GM23338 (cell line): ENCODE data around the gene ZFP36. TPM values are rescaled to one million over a fixed set of nuclear protein-coding genes. Genes with fewer than 3 reads are reported as not detected.

Experiments used
- ATAC-seq: fragments of 200-7000 bp; cut with Tn5 transposase; 3 replicates; pipeline ENCODE4 v1.9.1; 2020
- DNase-seq: peaks from one replicate; pipeline ENCODE4 v3.0.0-alpha.2; 2015; ENCODE audit warnings: low spot score
- H2AFZ ChIP-seq: fragments of 200-600 bp; sonication (generic); 2 replicates; pipeline ENCODE4 v1.8.0; 2016; ENCODE audit warnings: antibody characterized with exemption, mild to moderate bottlenecking, moderate library complexity
- H3F3A ChIP-seq: fragments of 200-600 bp; sonication (generic); replicated peaks from 2 replicates; pipeline ENCODE4 v1.8.0; 2017; ENCODE audit warnings: antibody characterized with exemption, mixed run types, low read depth
- H3K27ac ChIP-seq: fragments of 200-600 bp; sonication (generic); 2 replicates; pipeline ENCODE4 v1.6.1; 2016; ENCODE audit warnings: low read depth
- H3K27me3 ChIP-seq: fragments of 200-600 bp; sonication (generic); 2 replicates; pipeline ENCODE4 v1.8.0; 2016; ENCODE audit warnings: mild to moderate bottlenecking, mixed run types, moderate library complexity; ENCODE audit not compliant: insufficient read depth
- H3K36me3 ChIP-seq: fragments of 200-600 bp; sonication (generic); 2 replicates; pipeline ENCODE4 v1.8.0; 2016; ENCODE audit warnings: mild to moderate bottlenecking; ENCODE audit not compliant: insufficient read depth
- H3K4me1 ChIP-seq: fragments of 200-600 bp; sonication (generic); 2 replicates; pipeline ENCODE4 v1.8.0; 2016; ENCODE audit warnings: mild to moderate bottlenecking, moderate library complexity; ENCODE audit not compliant: insufficient read depth
- H3K4me2 ChIP-seq: fragments of 200-600 bp; sonication (generic); 2 replicates; pipeline ENCODE4 v1.7.1; 2017; ENCODE audit warnings: mixed run types
- H3K4me3 ChIP-seq: fragments of 200-600 bp; sonication (generic); 2 replicates; pipeline ENCODE4 v1.6.1; 2016; ENCODE audit warnings: mixed run types
- H3K79me2 ChIP-seq: fragments of 200-600 bp; sonication (generic); replicated peaks from 2 replicates; pipeline ENCODE4 v1.8.0; 2017; ENCODE audit warnings: mild to moderate bottlenecking; ENCODE audit not compliant: insufficient read depth
- H3K9me2 ChIP-seq: fragments of 200-600 bp; sonication (generic); 2 replicates; pipeline ENCODE4 v1.8.0; 2017; ENCODE audit not compliant: insufficient read depth
- H4K20me1 ChIP-seq: fragments of 200-600 bp; sonication (generic); replicated peaks from 2 replicates; pipeline ENCODE4 v1.8.0; 2017; ENCODE audit warnings: mild to moderate bottlenecking; ENCODE audit not compliant: insufficient read depth
- H3K27ac Mint-ChIP-seq: 2 replicates; pipeline ENCODE4 v1.8.0; 2020; ENCODE audit warnings: inconsistent platforms, mild to moderate bottlenecking, moderate library complexity, mixed read lengths
- H3K27me3 Mint-ChIP-seq: 3 replicates; pipeline ENCODE4 v1.8.0; 2022; ENCODE audit warnings: low read depth, mild to moderate bottlenecking, moderate library complexity, mixed read lengths, inconsistent platforms; ENCODE audit not compliant: insufficient read depth, poor library complexity
- H3K36me3 Mint-ChIP-seq: 3 replicates; pipeline ENCODE4 v1.8.0; 2021; ENCODE audit warnings: low read depth, mild to moderate bottlenecking, inconsistent platforms, moderate library complexity, mixed read lengths
- H3K4me1 Mint-ChIP-seq: 3 replicates; pipeline ENCODE4 v1.8.0; 2020; ENCODE audit warnings: mild to moderate bottlenecking, inconsistent platforms, mixed read lengths
- H3K4me3 Mint-ChIP-seq: 3 replicates; pipeline ENCODE4 v1.8.0; 2021; ENCODE audit warnings: moderate library complexity, mild to moderate bottlenecking, inconsistent platforms, mixed read lengths
- H3K9me3 Mint-ChIP-seq: 3 replicates; pipeline ENCODE4 v1.8.0; 2020; ENCODE audit warnings: moderate library complexity, mild to moderate bottlenecking, inconsistent platforms, mixed read lengths
- CREB1 ChIP-seq: fragments of 250-450 bp; sonication (Bioruptor Pico); IDR thresholded peaks from 2 replicates; pipeline ENCODE4 v1.5.0; 2020; ENCODE audit warnings: low read depth, mild to moderate bottlenecking, moderate library complexity
- EZH2 ChIP-seq: fragments of 200-600 bp; sonication (generic); IDR thresholded peaks from one replicate; pipeline ENCODE4 v1.8.0; 2017; ENCODE audit warnings: antibody characterized with exemption, mild to moderate bottlenecking, low read depth; ENCODE audit not compliant: unreplicated experiment
- JUNB ChIP-seq: IDR thresholded peaks from one replicate; pipeline ENCODE4 v1.6.1; 2016; ENCODE audit warnings: antibody characterized with exemption; ENCODE audit not compliant: unreplicated experiment
- ZNF331 ChIP-seq: fragments of 250-450 bp; sonication (Bioruptor Pico); IDR thresholded peaks from 2 replicates; pipeline ENCODE4 v1.5.0; 2020; ENCODE audit warnings: low read depth, mild to moderate bottlenecking, moderate library complexity
- polyA plus RNA-seq: library from polyadenylated mRNA; unstranded; fragments of >200 nt; fragmentation: Nextera tagmentation; extraction: Ambion mirVana; gene quantifications from 2 replicates; pipeline ENCODE4 v1.2.1, GENCODE V29; 2016
- total RNA-seq: library from RNA; depleted of rRNA; stranded (reverse); fragments of >200 nt; shearing (Covaris generic); gene quantifications from 2 replicates; pipeline ENCODE4 v1.2.3, GENCODE V29; 2014
- TF ChIP-seq, protein P1 (sequence below): fragments of 250-450 bp; sonication (Bioruptor Pico); IDR thresholded peaks from 2 replicates; pipeline ENCODE4 v1.5.0; 2020; ENCODE audit warnings: mild to moderate bottlenecking, moderate library complexity
- TF ChIP-seq, protein P2 (sequence below): IDR thresholded peaks from one replicate; pipeline ENCODE4 v1.6.1; 2018; ENCODE audit warnings: antibody characterized with exemption; ENCODE audit not compliant: unreplicated experiment

The ZFP36 gene
- total and polyA plus RNA-seq, 2 experiments from 2014 or later, result 9.5 to 27.5 TPM

GRCh38 chr19:39403331-39404312 lies 3.0 kb upstream of the ZFP36 start (continued):
- TF ChIP-seq, protein P1, sequence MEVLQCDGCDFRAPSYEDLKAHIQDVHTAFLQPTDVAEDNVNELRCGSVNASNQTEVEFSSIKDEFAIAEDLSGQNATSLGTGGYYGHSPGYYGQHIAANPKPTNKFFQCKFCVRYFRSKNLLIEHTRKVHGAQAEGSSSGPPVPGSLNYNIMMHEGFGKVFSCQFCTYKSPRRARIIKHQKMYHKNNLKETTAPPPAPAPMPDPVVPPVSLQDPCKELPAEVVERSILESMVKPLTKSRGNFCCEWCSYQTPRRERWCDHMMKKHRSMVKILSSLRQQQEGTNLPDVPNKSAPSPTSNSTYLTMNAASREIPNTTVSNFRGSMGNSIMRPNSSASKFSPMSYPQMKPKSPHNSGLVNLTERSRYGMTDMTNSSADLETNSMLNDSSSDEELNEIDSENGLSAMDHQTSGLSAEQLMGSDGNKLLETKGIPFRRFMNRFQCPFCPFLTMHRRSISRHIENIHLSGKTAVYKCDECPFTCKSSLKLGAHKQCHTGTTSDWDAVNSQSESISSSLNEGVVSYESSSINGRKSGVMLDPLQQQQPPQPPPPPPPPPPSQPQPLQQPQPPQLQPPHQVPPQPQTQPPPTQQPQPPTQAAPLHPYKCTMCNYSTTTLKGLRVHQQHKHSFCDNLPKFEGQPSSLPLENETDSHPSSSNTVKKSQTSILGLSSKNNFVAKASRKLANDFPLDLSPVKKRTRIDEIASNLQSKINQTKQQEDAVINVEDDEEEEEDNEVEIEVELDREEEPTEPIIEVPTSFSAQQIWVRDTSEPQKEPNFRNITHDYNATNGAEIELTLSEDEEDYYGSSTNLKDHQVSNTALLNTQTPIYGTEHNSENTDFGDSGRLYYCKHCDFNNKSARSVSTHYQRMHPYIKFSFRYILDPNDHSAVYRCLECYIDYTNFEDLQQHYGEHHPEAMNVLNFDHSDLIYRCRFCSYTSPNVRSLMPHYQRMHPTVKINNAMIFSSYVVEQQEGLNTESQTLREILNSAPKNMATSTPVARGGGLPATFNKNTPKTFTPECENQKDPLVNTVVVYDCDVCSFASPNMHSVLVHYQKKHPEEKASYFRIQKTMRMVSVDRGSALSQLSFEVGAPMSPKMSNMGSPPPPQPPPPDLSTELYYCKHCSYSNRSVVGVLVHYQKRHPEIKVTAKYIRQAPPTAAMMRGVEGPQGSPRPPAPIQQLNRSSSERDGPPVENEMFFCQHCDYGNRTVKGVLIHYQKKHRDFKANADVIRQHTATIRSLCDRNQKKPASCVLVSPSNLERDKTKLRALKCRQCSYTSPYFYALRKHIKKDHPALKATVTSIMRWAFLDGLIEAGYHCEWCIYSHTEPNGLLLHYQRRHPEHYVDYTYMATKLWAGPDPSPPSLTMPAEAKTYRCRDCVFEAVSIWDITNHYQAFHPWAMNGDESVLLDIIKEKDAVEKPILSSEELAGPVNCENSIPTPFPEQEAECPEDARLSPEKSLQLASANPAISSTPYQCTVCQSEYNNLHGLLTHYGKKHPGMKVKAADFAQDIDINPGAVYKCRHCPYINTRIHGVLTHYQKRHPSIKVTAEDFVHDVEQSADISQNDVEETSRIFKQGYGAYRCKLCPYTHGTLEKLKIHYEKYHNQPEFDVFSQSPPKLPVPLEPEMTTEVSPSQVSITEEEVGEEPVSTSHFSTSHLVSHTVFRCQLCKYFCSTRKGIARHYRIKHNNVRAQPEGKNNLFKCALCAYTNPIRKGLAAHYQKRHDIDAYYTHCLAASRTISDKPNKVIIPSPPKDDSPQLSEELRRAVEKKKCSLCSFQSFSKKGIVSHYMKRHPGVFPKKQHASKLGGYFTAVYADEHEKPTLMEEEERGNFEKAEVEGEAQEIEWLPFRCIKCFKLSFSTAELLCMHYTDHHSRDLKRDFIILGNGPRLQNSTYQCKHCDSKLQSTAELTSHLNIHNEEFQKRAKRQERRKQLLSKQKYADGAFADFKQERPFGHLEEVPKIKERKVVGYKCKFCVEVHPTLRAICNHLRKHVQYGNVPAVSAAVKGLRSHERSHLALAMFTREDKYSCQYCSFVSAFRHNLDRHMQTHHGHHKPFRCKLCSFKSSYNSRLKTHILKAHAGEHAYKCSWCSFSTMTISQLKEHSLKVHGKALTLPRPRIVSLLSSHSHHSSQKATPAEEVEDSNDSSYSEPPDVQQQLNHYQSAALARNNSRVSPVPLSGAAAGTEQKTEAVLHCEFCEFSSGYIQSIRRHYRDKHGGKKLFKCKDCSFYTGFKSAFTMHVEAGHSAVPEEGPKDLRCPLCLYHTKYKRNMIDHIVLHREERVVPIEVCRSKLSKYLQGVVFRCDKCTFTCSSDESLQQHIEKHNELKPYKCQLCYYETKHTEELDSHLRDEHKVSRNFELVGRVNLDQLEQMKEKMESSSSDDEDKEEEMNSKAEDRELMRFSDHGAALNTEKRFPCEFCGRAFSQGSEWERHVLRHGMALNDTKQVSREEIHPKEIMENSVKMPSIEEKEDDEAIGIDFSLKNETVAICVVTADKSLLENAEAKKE, result no peak
- no peak for TF ChIP-seq ZNF331

GRCh38 chr19:39405261-39405957 lies 1.2 kb upstream of the ZFP36 start:
- Histone ChIP-seq H3K27ac (peak overlapping the region; percentile 85; the same call in 1 of the 2 replicates), H3K36me3 (no peaks in the 10 kb centered on the region), H3K79me2 (peaks cover 23% of the 10 kb centered on the region), H4K20me1 (peaks cover under 1% of the 10 kb centered on the region), H3K27me3 (no peaks in the 10 kb centered on the region), H3K4me2 (peak overlapping the region; percentile 91), H3K4me3 (peak overlapping the region; percentile 99; the same call in 1 of the 2 replicates), H3K4me1 (peaks cover 54% of the 10 kb centered on the region), H3F3A (peaks cover 42% of the 10 kb centered on the region; the same call in 1 of the 2 replicates), H3K9me2 (no peaks in the 10 kb centered on the region), H2AFZ (no peak overlapping the region)
- no peak for DNase-seq
- H3K27me3 Mint-ChIP-seq, result peaks cover 34% of the 10 kb centered on the region
- H3K4me3 Mint-ChIP-seq, result peak overlapping the region; percentile 94; the same call in 2 of the 3 replicates
- peak overlapping the region; percentile 78 for H3K27ac Mint-ChIP-seq
- peaks cover 54% of the 10 kb centered on the region for H3K4me1 Mint-ChIP-seq
- H3K9me3 Mint-ChIP-seq, result no peaks in the 10 kb centered on the region; the same call in 2 of the 3 replicates
- ATAC-seq, result no peak
- peaks cover 14% of the 10 kb centered on the region; the same call in 2 of the 3 replicates for H3K36me3 Mint-ChIP-seq
- TF ChIP-seq CREB1 (CRISPR knock-in tag) (no peak), JUNB (no peak), EZH2 (no peak)
- TF ChIP-seq, protein P2, sequence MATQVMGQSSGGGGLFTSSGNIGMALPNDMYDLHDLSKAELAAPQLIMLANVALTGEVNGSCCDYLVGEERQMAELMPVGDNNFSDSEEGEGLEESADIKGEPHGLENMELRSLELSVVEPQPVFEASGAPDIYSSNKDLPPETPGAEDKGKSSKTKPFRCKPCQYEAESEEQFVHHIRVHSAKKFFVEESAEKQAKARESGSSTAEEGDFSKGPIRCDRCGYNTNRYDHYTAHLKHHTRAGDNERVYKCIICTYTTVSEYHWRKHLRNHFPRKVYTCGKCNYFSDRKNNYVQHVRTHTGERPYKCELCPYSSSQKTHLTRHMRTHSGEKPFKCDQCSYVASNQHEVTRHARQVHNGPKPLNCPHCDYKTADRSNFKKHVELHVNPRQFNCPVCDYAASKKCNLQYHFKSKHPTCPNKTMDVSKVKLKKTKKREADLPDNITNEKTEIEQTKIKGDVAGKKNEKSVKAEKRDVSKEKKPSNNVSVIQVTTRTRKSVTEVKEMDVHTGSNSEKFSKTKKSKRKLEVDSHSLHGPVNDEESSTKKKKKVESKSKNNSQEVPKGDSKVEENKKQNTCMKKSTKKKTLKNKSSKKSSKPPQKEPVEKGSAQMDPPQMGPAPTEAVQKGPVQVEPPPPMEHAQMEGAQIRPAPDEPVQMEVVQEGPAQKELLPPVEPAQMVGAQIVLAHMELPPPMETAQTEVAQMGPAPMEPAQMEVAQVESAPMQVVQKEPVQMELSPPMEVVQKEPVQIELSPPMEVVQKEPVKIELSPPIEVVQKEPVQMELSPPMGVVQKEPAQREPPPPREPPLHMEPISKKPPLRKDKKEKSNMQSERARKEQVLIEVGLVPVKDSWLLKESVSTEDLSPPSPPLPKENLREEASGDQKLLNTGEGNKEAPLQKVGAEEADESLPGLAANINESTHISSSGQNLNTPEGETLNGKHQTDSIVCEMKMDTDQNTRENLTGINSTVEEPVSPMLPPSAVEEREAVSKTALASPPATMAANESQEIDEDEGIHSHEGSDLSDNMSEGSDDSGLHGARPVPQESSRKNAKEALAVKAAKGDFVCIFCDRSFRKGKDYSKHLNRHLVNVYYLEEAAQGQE, result no peak
